HG03442 (cell line): ENCODE data around the gene SPATS2L.

Experiments
- ATAC-seq: cut with Tn5 transposase; IDR thresholded peaks from one replicate; pipeline ENCODE4 v1.9.1; 2021; ENCODE audit warnings: mild to moderate bottlenecking, moderate library complexity; ENCODE audit not compliant: unreplicated experiment

Gene SPATS2L

DNA sequence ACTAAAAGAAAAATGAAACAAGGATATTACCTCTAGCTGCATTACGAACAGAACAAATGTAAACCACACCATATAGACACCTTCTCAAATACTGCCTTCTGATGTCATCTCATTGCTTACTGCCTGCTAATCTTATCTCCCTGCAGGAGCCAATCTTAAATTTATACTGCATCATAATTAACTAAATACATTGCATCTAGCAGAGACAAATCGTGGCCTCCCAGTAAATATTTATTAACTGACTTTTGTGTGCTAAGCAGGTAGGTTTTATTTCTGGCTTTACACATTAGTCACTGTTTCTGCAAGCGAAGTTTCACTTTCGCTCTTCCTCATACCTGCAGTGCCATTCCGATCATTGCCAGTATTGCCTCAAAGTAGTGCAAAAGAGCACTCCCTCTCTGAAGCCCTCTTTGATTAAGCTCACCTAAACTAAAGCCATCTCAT, 67.5 kb downstream of the SPATS2L start:
- ATAC-seq: peak; percentile 94

DNA sequence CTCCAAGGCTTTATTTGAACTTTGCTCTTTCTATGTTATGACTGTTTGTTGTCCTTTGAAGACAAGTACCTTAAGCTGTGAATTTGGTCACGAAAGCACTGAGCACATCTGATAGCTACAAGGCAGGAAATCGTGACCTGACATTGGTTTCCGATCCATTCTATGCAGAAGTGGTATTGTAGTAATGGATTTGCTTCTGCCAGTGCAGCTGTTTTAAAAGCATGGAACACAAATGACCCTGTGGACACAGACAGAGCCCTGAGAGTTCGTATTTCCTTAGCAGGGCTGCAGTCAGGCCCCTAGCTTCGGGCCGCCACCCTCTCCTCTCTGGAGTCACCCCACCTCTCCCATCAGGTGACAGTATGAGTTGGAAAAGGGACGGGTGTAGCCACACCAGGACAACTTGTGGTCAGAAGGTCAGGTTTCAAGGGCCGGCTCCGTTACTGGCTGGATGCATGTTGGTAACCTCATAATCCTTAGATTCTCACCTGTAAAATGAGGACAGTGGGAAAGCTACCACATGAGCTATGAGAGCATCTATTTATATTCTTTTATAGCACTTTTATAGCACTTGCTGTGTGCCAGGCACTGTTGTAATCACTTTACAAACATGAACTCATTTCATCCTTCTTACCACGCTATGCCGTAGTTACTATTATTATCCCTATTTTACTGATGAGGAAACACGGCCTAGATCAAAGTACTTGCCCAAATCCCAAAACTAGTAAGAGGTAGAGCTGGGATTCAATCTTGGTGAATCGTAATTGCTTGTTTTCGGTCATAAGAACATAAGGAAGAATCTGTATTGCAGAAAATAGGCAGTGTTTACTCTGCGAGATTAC, 70.2 kb downstream of the SPATS2L start:
- ATAC-seq: no peak

DNA sequence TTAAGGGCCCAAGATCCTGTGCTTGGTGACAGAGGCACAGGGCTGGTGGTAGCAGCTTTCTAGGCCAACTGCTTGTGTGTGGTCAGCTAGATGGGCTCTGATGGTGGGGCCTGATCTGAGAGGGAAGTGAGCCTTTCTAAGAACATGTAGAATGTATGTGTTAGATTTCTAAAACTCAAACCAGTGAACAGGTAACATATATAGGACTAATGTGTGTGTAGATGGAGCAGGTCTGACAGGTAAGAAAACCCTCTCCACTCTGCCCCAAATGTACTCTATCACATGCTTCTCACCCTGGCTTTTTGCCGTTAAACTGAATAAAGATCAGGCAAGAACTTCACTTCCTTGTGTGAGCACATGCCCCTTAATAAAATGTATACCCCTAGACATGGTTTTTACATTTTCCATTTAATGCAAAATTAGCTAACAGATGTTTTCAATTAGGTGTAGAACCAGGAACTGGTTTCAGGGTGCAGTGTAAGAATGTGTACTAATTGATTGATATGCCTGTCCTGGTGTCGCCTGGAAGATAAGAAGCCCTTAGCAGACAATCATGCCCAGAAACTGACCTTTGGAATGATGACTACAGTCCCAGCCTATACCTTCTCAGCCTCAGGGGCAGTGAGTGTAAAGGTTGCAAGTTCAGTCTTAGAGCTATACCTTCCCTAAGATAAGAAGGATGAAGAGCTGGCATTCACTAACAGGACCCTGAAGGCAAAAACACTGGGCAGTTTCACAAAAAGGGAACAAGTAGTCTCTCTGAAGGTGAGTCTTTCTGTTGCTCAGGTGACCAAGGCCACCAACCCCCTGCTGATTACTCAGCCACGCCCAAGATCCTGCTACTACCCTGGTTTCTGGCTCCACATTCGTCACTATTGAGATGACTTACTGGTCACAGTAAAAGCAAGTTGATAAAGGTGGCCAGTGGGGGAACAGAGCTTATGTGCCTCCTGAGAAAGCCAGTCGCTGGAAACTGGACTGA, 71.2 kb downstream of the SPATS2L start:
- no peak for ATAC-seq

DNA sequence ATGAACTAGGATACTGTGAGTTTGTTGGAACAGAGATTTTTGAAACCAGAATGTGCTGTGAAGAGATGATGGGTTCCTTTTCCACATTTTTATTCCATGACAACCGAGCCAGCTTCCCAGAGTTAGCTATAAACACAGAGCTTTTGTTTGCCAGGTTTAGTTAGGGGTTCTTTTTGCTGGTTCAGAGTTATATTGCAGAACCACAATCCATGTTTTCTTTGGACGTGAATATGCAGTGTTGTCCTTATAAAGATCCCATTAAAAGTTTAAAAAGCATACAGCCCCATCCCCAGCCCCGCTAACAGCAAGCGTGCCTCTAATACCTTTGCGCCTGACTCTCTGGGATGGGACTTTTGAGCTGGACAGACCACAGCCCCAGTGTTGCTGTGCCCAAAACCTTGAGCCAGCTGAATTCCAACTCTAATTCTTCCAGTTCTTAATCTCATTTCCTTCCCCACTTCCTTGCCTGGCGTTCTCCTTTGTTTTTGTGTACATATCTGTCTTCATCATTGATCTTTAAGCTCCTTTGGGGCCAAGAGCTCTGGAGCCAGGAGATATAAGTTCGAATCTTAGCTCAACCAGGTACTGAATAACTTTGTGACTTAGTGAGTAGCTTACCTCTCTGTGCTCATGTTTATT, 72.3 kb downstream of the SPATS2L start:
- no peak for ATAC-seq

DNA sequence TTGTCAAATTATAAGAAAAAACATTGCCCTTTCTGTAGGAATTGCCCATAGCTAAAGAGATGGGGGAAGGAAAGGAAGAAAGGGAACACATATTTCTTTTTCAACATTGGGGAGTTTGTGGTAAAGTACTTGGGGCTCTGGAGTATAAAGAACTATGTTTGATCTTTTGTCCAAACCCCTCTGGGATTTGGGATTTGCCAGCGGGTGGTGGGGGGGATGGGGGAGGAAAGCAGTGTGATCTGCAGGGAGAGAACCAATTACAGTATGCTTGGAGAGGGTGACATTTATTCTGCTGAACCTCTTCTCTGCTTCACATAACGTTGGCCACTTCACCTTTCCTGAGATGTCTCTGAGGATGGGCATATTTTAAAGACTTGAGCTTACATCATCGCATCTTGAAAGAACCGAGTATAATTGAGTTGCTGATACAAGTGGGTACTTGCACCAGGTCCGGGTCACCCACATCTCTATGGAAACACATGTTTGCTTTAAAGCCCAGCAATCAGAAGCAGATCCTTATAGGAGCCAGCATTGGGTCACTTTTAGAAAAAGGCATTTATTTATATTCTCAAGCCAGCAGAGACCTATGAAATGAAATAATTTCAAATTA, 73.1 kb downstream of the SPATS2L start:
- no peak for ATAC-seq

DNA sequence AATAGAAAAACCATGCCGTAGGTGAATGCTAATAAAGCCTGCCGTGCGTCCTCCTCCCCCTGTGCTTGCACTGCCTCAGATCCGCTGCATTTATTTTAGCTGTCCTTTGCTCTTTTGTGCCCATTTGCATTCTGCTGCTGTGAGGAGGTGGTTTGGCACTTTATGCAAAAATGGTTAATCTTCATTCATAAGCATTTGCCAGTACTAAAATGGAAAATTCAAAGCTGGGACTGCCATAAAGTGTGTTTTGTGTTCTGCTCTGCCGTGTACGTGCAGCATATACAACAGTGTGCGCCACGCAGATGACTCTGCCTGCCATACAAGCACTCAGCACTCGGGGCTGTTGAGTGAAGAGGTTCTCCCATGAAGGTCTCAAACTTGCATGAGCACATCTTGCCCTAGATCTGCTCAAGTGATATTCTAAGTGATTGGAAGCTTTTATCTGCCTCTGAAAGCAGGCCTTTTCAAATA, 73.6 kb downstream of the SPATS2L start:
- ATAC-seq: no peak

DNA sequence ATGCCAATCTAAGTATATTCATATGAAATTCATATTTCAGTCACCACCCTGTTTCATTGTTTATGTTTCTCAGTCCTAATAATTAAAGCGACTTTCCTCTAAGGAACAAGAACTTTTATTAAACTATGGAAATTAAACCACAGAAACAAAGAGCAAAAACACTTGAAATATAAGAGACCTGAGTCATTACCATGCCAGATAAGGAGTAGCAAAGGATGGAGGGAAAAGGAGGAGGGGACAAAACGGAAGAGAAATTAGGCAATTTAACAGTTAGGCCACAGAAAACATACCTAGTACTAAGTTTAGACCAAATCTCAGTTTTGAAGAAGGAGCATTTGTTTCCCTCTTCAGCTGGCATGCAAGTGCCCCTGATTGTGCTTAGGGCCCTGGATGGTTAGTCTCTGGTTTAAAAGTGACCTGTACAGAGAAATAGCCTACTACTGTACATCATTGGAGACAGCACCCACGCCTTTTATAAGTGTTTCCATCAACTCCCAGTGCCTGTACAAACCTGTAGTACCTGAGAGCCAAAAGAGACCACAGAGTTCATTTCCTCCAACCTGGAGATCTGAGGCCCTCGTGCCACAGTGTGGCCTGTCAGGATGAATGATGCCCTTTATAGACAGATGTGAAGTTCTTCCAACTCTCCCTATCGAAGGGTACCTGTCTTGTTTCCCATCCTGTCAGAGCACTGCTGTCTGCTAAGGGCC, 74.5 kb downstream of the SPATS2L start:
- peak; percentile 40 for ATAC-seq

DNA sequence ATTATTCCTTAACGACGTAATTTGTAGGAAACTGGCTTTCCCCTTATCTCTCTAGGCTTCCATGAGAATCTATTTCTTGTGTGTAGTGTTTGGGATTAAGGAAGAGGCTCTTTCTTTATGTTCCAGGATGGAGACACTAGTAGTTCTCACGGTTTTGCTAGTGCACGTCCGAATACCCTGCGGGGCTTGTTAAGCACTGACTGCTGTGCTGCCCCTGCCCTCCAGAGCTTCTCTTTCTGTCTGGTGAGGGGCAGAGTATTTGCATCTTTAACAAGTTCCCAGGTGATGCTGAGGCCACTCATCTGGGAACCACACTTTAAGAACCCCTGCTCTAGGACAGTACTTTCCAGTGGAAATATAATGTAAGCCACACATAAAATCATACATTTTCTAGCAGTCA, 76.4 kb downstream of the SPATS2L start:
- no peak for ATAC-seq

DNA sequence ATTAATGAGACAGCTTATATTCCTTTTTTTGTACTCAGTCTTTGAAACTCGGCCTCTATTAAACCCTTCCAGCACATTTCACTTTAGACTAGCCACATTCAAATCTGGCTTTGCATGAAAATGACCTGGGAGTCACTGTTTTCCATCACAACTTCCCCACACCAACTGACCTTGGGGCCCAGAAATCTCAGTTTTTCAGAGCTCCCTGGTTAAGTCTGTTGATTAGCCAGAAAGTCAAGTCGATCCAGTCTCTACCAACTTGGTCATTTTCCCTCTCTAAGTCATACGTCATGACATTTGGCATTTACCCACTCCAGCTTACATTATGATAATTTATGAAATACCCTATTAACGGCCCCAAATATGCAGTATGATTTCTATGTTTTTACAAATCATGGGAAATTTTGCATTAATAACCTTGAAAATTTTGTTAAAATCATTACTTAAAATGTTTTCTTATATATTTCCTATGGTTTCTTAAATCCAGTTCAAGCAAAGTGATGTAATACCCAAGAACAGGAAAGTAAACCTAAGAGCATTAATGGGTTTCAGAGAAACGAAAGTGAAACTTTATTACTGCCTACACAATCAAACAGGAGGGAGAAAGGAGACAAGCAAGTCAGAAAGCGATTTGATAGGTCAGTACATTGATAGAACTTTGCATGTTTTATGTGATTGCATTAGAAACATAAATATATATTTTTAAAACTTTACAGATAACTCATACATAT, 77.1 kb downstream of the SPATS2L start:
- ATAC-seq: peak; percentile 57

DNA sequence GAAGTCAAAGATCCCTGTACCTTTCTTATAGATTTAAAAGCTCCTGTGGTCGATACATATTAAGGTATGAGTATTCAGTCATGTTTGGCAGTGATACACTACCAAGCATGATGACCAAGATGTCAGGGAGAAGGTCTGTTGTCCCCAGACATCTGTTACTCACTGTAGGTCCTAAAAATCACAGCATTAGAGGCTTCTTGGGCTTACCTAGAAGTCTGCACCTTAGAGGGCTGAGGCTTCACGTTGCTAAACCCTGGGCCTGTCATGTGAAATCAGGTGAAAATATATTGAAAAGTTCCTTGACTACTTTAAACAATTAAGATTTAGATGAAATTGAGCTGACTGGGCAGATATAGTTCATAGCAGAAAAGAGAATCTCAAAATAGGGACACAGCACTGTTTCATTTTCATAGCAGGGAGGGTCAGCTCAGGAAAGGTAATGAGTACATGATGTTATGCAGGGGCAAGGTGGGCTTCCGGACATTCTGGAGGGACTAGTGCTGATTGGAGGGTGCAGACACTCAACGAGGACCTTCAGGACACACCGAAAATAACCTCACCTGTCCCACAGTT, 78.7 kb downstream of the SPATS2L start:
- no peak for ATAC-seq

DNA sequence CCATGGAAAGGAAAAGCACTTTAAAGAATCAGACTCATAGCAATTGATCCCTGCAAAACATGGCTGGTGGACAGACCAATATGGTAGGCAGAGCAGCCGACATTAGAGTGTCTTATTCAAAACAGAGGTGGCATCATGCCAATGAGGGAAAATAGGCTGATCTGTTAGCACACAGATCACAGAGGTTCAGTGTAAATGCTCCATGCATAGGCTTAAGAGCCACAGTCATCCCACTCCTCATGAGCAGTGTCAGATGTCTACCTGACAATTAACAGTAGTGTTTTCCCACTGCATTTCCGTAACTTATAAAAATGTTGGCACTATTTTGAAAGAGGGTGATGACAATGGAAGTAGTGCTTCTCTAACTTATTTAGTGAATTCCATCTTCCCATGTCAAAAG, 86.7 kb downstream of the SPATS2L start:
- ATAC-seq: no peak

DNA sequence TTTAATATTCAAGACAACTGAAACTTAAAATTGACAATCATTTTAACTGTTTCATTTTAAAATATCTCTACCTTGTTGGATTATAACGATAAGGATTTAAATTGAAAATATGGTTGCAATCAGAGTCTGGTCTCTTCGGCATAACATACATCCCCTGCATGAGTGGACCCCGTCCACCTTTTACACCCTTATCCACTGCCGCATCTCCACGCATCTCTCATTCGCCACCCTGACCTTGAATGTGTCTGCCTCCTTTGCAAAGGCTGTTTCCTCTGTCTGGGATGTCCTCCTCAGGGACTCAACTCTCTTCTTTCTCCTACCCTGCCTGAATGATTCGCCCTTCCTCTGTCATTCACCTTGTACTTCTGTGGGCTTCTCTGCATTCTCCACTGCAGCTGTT, 87.6 kb downstream of the SPATS2L start:
- ATAC-seq: no peak

DNA sequence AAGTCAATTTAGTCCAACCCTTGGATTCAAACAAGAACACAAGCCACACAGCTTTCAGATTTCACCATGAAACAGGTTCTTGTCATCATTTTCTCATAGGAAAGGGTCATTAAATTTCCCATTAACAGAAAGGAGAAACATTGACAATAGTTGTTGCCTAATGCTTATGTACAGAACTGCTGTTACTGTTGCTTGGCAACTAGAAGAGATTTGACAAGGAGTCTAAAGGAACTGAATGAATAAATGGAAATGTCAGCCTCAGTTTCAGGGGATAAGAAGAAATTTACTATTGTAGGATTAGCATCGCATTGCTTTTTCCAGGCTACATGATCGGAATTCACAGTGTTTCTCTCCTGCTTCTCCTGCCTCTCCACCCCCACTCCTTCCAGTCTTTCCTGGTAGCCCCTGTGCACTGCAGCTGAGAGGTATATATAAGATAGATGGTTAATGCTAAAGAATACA, 90.3 kb downstream of the SPATS2L start:
- no peak for ATAC-seq

DNA sequence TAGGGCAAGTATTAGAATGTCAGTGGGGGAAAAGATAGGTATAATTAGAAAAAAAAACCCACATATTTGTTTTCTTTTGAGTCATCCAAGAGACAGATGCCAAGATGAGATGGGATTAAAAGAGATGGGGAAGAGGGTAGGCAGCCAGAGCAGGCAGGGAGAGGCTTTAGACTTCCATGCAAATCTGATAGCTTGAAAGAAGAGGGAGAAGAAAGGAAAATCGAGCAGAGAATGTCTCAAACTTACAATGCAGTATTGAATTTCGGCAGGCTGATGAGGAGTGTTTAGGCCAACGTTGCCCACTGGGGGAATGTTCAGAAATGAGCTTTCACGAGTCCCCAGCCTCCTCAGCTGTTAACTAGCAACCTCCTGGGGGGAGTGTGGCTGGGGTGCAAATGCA, 91.3 kb downstream of the SPATS2L start:
- ATAC-seq: no peak

DNA sequence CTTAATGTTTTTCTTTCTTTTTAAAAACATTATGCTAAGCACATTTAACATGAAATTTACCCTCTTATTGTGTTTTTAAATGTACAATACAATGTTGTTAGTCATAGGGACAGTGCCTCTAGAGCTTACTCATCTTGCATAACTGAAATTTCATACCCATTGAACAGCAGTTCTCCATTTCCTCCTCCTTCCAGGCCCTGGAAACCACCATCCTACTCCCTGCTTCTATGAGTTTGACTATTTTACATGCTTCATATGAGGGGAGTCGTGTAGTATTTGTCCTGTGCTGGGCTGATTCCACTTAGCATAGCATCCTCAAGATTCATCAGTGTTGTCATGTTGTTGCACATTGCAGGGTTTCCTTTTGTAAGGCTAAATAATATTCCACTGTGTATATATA, 92.6 kb downstream of the SPATS2L start:
- ATAC-seq: no peak

DNA sequence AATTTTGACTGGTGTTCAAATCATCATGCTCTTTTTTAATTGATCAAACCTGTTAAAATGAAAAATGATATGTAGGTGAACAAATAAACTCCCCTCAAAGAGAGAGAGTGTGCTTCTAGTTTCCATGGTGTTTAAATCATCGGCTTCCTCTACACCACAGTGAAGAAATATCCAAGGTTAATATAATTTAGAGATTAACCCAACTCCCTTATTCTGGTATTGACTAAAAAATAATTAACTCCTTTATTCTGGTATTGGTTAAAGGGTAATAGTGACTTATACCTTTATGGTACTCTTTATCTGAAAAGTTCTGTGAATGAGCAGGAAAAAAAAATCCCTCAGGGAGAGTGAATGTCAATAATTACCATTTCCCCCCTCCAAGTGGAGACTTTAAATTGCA, 93.1 kb downstream of the SPATS2L start:
- no peak for ATAC-seq

DNA sequence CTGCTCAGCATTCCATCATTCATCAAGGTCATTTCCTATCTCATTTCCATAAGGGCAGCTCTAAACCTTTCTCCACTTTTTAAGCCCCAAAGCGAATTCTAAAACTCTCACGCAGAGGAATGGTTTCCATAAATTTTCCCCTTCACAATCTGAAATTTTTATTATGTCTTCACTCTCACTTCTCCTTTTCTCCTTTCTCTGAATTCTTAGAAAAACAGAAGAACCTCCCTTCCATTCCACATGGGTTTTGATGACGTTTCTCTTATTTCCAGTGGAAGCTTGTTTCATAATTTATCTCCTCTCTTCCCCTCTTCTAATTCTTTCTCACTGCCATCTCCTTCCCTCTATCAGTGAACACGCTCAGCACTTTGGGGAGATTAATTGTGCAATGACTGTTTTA, 97.3 kb downstream of the SPATS2L start:
- ATAC-seq: no peak

DNA sequence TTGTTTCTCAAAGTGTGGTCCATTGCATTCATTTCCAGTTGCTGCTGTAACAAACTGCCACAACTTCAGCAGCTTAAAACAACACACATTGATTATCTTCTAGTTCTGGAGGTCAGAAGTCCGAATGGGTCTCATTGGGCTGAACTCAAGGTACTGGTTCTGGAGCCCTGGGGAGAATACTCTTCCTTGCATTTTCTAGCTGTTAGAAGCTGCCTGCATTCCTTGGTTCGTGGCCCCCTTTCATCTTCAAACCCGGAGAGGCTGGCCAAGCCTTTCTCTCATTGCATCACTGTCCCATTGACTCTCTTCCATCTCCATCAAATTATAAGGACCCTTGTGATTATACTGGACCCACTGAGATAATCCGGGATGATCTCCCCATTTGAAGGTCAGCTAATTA, 98.1 kb downstream of the SPATS2L start:
- no peak for ATAC-seq
